K562 (cell line): ENCODE results near the gene GPC2. TPM values are rescaled to one million over a fixed set of nuclear protein-coding genes. Genes with fewer than 3 reads are reported as not detected.
A peak's percentile ranks its signal among the peaks of the same experiment; 100 is the strongest.

Source experiments
- CREM ChIP-seq: IDR thresholded peaks from 2 replicates; pipeline ENCODE4 v1.6.1; 2014; ENCODE audit warnings: antibody characterized with exemption, low read depth
- NEUROD1 ChIP-seq: fragments of 150-350 bp; IDR thresholded peaks from 2 replicates; pipeline ENCODE4 v1.6.1; 2014; ENCODE audit warnings: borderline replicate concordance, low read length, low read depth; ENCODE audit not compliant: partially characterized antibody
- SMAD1 ChIP-seq: fragments of 150-350 bp; IDR thresholded peaks from 2 replicates; pipeline ENCODE4 v1.6.1; 2014; ENCODE audit warnings: low read length, low read depth; ENCODE audit not compliant: partially characterized antibody
- SREBF1 ChIP-seq: fragments of 150-350 bp; IDR thresholded peaks from 2 replicates; pipeline ENCODE4 v1.6.1; 2014; ENCODE audit warnings: antibody characterized with exemption, low read depth, low read length, borderline replicate concordance
- TAF15 ChIP-seq: fragments of 200-400 bp; formaldehyde crosslinking; IDR thresholded peaks from 2 replicates; pipeline ENCODE4 v1.6.1; 2017; ENCODE audit warnings: mild to moderate bottlenecking, low read depth, low read length, moderate library complexity
- TEAD1 ChIP-seq, 2 experiments: fragments of 450-650 bp in 1 of 2; sonication (generic) in 1 of 2; formaldehyde crosslinking; IDR thresholded peaks; 2 replicates each; pipeline versions ENCODE4 v1.4.0 to v1.8.0; 2020 to 2022; ENCODE audit warnings: mild to moderate bottlenecking in 2 of 2, missing genetic modification reagents in 1 of 2
- ZNF121 ChIP-seq: sonication (generic); formaldehyde crosslinking; conservative IDR thresholded peaks from 2 replicates; pipeline ENCODE4 v1.8.0; 2022; ENCODE audit warnings: missing genetic modification reagents
- ZNF778 ChIP-seq: fragments of 450-650 bp; formaldehyde crosslinking; IDR thresholded peaks from 2 replicates; pipeline ENCODE4 v1.4.0; 2020; ENCODE audit warnings: mild to moderate bottlenecking, moderate library complexity
- ZSCAN32 ChIP-seq: fragments of 450-650 bp; formaldehyde crosslinking; IDR thresholded peaks from 2 replicates; pipeline ENCODE4 v1.4.0; 2020; ENCODE audit warnings: mild to moderate bottlenecking, moderate library complexity
- polyA plus RNA-seq, 8 experiments: library from polyadenylated mRNA; depleted of rRNA in 4 of 8; stranded (reverse) in 5 of 8; unstranded in 3 of 8; fragments of >200 nt; fragmentation: Nextera tagmentation in 2 of 8; fragmentation: Illumina TruSeq in 1 of 8; extraction: Ambion mirVana in 2 of 8; extraction: Trizol in 1 of 8; gene quantifications; 2 replicates each; pipeline versions ENCODE4 v1.2.1 to v1.2.3, GENCODE V29; 2011 to 2014; ENCODE audit warnings: inconsistent platforms in 1 of 8, missing spikeins in 1 of 8
- total RNA-seq, 7 experiments: library from RNA; depleted of rRNA in 6 of 7; stranded (reverse); fragments of >200 nt in 6 of 7; fragmentation: Illumina TruSeq in 2 of 7; extraction: Trizol in 2 of 7; gene quantifications; 2 replicates each; pipeline versions ENCODE4 v1.2.1 to v1.2.3, GENCODE V29; 2011 to 2021; ENCODE audit warnings: low replicate concordance in 1 of 7
- TF ChIP-seq, protein P1 (sequence below), 2 experiments: IDR thresholded peaks; 2 replicates each; pipeline ENCODE4 v1.6.1; 2011; ENCODE audit warnings: borderline replicate concordance in 1 of 2, control low read depth in 1 of 2, low read depth in 1 of 2, low read length in 1 of 2, mild to moderate bottlenecking in 1 of 2, mixed read lengths in 1 of 2, moderate library complexity in 1 of 2; ENCODE audit not compliant: insufficient read depth in 1 of 2, insufficient read length in 1 of 2, poor library complexity in 1 of 2, severe bottlenecking in 1 of 2; ENCODE audit errors: extremely low read depth in 1 of 2
- TF ChIP-seq, protein P2 (sequence below): fragments of 250-450 bp; sonication (Bioruptor Pico); IDR thresholded peaks from 2 replicates; pipeline ENCODE4 v1.4.0; 2020
- TF ChIP-seq, protein P3 (sequence below): fragments of 250-450 bp; sonication (Bioruptor Pico); IDR thresholded peaks from 2 replicates; pipeline ENCODE4 v1.9.0; 2021; ENCODE audit warnings: mild to moderate bottlenecking
- TF ChIP-seq, protein P4 (sequence below): sonication (generic); formaldehyde crosslinking; IDR thresholded peaks from 2 replicates; pipeline ENCODE4 v1.8.1; 2023; ENCODE audit warnings: mild to moderate bottlenecking, missing genetic modification reagents

The GPC2 gene
- total and polyA plus RNA-seq, 9 of the 15 experiments (the other 6 are each of a cell fraction or from before 2014, with no cell fraction given) = 0.06 to 7.7 (median 1.4) TPM; not detected in 1

DNA sequence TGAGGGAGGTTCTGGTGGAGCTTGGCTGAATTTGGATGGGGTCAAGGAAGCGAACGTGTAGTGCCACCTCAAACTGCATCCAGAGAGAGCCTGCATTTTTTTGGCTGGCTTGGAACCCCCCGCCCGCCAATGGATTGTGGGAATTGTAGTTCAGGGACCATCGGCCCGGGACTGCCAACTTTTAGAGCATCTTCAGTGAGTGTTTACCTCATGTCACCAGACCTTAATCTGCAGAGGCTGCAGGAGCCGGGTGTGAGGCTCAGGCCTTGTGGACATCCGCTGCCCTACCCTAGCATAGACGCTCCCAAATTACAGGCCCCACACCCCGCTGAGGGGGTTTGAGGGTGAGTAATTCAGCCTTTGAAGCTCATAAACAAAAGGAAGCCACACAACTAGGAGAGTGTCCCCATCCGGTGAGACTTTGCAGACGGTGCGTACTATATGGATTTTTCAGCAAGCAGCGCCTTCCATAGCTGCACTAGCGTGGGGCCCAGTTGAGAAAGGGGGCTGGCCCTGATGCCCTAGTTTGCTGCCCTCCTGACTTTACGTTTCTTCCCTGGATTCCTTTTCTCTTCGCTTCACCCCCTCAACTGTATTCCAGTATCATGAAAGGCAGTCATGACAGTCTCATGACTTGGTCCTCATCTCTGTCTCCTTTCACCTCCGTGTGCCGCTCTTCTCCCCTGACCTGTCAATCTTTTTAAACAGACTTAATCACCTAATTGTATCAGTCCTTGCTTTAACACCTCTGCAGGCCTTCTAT is 57.0 kb downstream of the GPC2 start (continued):
- TF ChIP-seq SREBF1 = no peak
- TF ChIP-seq SMAD1 = no peak
- no peak for TF ChIP-seq ZNF778 (CRISPR knock-in tag)
- 0 out of 2 replicates have a peak, but pooled peaks have one; percentile 25 for TF ChIP-seq CREM
- no peak for TF ChIP-seq NEUROD1
- TF ChIP-seq, protein P1, sequence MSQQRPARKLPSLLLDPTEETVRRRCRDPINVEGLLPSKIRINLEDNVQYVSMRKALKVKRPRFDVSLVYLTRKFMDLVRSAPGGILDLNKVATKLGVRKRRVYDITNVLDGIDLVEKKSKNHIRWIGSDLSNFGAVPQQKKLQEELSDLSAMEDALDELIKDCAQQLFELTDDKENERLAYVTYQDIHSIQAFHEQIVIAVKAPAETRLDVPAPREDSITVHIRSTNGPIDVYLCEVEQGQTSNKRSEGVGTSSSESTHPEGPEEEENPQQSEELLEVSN (IDR thresholded peaks at IDR 0.05; ENCODE audit: borderline replicate concordance in 1 of 2, extremely low read depth in 1 of 2, insufficient read depth in 1 of 2, insufficient read length in 1 of 2, low read depth in 1 of 2, low read length in 1 of 2, poor library complexity in 1 of 2, severe bottlenecking in 1 of 2) = peak in 1 of 2 experiments; percentile 17
- TF ChIP-seq, protein P2, sequence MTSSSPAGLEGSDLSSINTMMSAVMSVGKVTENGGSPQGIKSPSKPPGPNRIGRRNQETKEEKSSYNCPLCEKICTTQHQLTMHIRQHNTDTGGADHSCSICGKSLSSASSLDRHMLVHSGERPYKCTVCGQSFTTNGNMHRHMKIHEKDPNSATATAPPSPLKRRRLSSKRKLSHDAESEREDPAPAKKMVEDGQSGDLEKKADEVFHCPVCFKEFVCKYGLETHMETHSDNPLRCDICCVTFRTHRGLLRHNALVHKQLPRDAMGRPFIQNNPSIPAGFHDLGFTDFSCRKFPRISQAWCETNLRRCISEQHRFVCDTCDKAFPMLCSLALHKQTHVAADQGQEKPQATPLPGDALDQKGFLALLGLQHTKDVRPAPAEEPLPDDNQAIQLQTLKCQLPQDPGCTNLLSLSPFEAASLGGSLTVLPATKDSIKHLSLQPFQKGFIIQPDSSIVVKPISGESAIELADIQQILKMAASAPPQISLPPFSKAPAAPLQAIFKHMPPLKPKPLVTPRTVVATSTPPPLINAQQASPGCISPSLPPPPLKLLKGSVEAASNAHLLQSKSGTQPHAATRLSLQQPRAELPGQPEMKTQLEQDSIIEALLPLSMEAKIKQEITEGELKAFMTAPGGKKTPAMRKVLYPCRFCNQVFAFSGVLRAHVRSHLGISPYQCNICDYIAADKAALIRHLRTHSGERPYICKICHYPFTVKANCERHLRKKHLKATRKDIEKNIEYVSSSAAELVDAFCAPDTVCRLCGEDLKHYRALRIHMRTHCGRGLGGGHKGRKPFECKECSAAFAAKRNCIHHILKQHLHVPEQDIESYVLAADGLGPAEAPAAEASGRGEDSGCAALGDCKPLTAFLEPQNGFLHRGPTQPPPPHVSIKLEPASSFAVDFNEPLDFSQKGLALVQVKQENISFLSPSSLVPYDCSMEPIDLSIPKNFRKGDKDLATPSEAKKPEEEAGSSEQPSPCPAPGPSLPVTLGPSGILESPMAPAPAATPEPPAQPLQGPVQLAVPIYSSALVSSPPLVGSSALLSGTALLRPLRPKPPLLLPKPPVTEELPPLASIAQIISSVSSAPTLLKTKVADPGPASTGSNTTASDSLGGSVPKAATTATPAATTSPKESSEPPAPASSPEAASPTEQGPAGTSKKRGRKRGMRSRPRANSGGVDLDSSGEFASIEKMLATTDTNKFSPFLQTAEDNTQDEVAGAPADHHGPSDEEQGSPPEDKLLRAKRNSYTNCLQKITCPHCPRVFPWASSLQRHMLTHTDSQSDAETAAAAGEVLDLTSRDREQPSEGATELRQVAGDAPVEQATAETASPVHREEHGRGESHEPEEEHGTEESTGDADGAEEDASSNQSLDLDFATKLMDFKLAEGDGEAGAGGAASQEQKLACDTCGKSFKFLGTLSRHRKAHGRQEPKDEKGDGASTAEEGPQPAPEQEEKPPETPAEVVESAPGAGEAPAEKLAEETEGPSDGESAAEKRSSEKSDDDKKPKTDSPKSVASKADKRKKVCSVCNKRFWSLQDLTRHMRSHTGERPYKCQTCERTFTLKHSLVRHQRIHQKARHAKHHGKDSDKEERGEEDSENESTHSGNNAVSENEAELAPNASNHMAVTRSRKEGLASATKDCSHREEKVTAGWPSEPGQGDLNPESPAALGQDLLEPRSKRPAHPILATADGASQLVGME = no peak
- TF ChIP-seq ZSCAN32 = no peak
- TF ChIP-seq, protein P3, sequence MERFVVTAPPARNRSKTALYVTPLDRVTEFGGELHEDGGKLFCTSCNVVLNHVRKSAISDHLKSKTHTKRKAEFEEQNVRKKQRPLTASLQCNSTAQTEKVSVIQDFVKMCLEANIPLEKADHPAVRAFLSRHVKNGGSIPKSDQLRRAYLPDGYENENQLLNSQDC = no peak
- TF ChIP-seq, protein P4, sequence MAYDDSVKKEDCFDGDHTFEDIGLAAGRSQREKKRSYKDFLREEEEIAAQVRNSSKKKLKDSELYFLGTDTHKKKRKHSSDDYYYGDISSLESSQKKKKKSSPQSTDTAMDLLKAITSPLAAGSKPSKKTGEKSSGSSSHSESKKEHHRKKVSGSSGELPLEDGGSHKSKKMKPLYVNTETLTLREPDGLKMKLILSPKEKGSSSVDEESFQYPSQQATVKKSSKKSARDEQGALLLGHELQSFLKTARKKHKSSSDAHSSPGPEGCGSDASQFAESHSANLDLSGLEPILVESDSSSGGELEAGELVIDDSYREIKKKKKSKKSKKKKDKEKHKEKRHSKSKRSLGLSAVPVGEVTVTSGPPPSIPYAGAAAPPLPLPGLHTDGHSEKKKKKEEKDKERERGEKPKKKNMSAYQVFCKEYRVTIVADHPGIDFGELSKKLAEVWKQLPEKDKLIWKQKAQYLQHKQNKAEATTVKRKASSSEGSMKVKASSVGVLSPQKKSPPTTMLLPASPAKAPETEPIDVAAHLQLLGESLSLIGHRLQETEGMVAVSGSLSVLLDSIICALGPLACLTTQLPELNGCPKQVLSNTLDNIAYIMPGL (CRISPR knock-in tag) = no peak
- no peak for TF ChIP-seq TAF15
- no peak for TF ChIP-seq TEAD1 (CRISPR knock-in tag; IDR thresholded peaks at IDR 0.05)
- no peak for TF ChIP-seq ZNF121 (CRISPR knock-in tag)
